K562 (cell line): Measurements from ENCODE around the gene FAM124A. TPM values are rescaled to one million over a fixed set of nuclear protein-coding genes. Genes with fewer than 3 reads are reported as not detected.

ENCODE experiments used
- JUN ChIP-seq, 2 experiments: sonication (generic) in 1 of 2; formaldehyde crosslinking in 1 of 2; IDR thresholded peaks; 2 replicates each; pipeline versions ENCODE4 v1.6.1 to v1.8.0; 2012 to 2022; ENCODE audit warnings: borderline replicate concordance in 2 of 2, mild to moderate bottlenecking in 2 of 2, improper control_type of control experiment in 1 of 2, low read depth in 1 of 2, low read length in 1 of 2, missing genetic modification reagents in 1 of 2
- KAT2B ChIP-seq: IDR thresholded peaks from one replicate; pipeline ENCODE4 v1.6.1; 2012; ENCODE audit warnings: low read depth, mild to moderate bottlenecking, control low read depth, inconsistent platforms, low read length, moderate library complexity
- LCOR ChIP-seq: sonication (generic); formaldehyde crosslinking; IDR thresholded peaks from 2 replicates; pipeline ENCODE4 v1.8.0; 2022; ENCODE audit warnings: mild to moderate bottlenecking, missing genetic modification reagents
- MAFF ChIP-seq: IDR thresholded peaks from 2 replicates; pipeline ENCODE4 v1.6.1; 2012; ENCODE audit warnings: low read length, improper control_type of control experiment
- NRF1 ChIP-seq, 2 experiments: fragments of 450-650 bp; IDR thresholded peaks in 1 of 2; conservative IDR thresholded peaks in 1 of 2; 2 replicates each; pipeline ENCODE4 v1.6.1; 2014; ENCODE audit warnings: mild to moderate bottlenecking in 2 of 2
- ZNF766 ChIP-seq: fragments of 200-800 bp; sonication (Bioruptor generic); conservative IDR thresholded peaks from 2 replicates; pipeline ENCODE4 v1.6.1; 2016; ENCODE audit warnings: missing genetic modification characterization, missing compliant biosample characterization
- polyA plus RNA-seq, 8 experiments: library from polyadenylated mRNA; depleted of rRNA in 4 of 8; stranded (reverse) in 5 of 8; unstranded in 3 of 8; fragments of >200 nt; fragmentation: Nextera tagmentation in 2 of 8; fragmentation: Illumina TruSeq in 1 of 8; extraction: Ambion mirVana in 2 of 8; extraction: Trizol in 1 of 8; gene quantifications; 2 replicates each; pipeline versions ENCODE4 v1.2.1 to v1.2.3, GENCODE V29; 2011 to 2014; ENCODE audit warnings: inconsistent platforms in 1 of 8, missing spikeins in 1 of 8
- total RNA-seq, 7 experiments: library from RNA; depleted of rRNA in 6 of 7; stranded (reverse); fragments of >200 nt in 6 of 7; fragmentation: Illumina TruSeq in 2 of 7; extraction: Trizol in 2 of 7; gene quantifications; 2 replicates each; pipeline versions ENCODE4 v1.2.1 to v1.2.3, GENCODE V29; 2011 to 2021; ENCODE audit warnings: low replicate concordance in 1 of 7
- TF ChIP-seq, protein P1 (sequence below): fragments of 250-450 bp; sonication (Bioruptor Pico); IDR thresholded peaks from 2 replicates; pipeline ENCODE4 v1.4.0; 2020
- TF ChIP-seq, protein P2 (sequence below): fragments of 250-450 bp; sonication (Bioruptor Pico); IDR thresholded peaks from 2 replicates; pipeline ENCODE4 v1.5.0; 2020; ENCODE audit warnings: mild to moderate bottlenecking

FAM124A gene
- total and polyA plus RNA-seq, 9 of the 15 experiments (the other 6 are each of a cell fraction or from before 2014, with no cell fraction given) = not detected

DNA sequence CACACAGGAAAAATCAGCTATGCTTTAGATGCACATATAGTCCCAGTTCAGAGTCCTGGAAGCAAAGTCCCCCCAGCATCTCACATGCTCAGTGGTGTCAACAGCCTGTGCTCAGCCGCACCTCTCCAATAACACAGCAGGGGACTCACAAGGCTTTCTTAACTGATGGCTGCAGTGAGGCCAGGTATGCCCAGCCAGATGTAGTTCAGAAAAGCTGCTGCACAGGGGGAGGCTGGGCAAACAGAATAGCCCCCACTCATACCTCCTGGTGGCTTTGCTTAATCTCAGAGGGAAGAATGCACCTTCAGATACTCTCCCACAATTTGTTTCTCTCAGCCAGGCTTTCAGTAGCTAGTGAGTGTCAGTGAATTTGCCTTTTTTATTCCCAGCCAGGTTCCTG lies 33.4 kb downstream of the FAM124A start (continued):
- TF ChIP-seq MAFF (no peak), JUN (IDR thresholded peaks at IDR 0.05; ENCODE audit: borderline replicate concordance, low read depth, low read length) (no peak), JUN (CRISPR knock-in tag; IDR thresholded peaks at IDR 0.05; ENCODE audit: borderline replicate concordance) (no peak), NRF1 (conservative IDR thresholded peaks at IDR 0.05 in 1 of 2, IDR thresholded peaks at IDR 0.05 in 1 of 2) (no peak), LCOR (no peak), KAT2B (no peak), ZNF766 (CRISPR knock-in tag) (no peak)
- TF ChIP-seq, protein P1, sequence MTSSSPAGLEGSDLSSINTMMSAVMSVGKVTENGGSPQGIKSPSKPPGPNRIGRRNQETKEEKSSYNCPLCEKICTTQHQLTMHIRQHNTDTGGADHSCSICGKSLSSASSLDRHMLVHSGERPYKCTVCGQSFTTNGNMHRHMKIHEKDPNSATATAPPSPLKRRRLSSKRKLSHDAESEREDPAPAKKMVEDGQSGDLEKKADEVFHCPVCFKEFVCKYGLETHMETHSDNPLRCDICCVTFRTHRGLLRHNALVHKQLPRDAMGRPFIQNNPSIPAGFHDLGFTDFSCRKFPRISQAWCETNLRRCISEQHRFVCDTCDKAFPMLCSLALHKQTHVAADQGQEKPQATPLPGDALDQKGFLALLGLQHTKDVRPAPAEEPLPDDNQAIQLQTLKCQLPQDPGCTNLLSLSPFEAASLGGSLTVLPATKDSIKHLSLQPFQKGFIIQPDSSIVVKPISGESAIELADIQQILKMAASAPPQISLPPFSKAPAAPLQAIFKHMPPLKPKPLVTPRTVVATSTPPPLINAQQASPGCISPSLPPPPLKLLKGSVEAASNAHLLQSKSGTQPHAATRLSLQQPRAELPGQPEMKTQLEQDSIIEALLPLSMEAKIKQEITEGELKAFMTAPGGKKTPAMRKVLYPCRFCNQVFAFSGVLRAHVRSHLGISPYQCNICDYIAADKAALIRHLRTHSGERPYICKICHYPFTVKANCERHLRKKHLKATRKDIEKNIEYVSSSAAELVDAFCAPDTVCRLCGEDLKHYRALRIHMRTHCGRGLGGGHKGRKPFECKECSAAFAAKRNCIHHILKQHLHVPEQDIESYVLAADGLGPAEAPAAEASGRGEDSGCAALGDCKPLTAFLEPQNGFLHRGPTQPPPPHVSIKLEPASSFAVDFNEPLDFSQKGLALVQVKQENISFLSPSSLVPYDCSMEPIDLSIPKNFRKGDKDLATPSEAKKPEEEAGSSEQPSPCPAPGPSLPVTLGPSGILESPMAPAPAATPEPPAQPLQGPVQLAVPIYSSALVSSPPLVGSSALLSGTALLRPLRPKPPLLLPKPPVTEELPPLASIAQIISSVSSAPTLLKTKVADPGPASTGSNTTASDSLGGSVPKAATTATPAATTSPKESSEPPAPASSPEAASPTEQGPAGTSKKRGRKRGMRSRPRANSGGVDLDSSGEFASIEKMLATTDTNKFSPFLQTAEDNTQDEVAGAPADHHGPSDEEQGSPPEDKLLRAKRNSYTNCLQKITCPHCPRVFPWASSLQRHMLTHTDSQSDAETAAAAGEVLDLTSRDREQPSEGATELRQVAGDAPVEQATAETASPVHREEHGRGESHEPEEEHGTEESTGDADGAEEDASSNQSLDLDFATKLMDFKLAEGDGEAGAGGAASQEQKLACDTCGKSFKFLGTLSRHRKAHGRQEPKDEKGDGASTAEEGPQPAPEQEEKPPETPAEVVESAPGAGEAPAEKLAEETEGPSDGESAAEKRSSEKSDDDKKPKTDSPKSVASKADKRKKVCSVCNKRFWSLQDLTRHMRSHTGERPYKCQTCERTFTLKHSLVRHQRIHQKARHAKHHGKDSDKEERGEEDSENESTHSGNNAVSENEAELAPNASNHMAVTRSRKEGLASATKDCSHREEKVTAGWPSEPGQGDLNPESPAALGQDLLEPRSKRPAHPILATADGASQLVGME (CRISPR knock-in tag) = no peak
- TF ChIP-seq, protein P2, sequence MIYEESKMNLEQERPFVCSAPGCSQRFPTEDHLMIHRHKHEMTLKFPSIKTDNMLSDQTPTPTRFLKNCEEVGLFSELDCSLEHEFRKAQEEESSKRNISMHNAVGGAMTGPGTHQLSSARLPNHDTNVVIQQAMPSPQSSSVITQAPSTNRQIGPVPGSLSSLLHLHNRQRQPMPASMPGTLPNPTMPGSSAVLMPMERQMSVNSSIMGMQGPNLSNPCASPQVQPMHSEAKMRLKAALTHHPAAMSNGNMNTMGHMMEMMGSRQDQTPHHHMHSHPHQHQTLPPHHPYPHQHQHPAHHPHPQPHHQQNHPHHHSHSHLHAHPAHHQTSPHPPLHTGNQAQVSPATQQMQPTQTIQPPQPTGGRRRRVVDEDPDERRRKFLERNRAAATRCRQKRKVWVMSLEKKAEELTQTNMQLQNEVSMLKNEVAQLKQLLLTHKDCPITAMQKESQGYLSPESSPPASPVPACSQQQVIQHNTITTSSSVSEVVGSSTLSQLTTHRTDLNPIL (CRISPR knock-in tag) = no peak
